Small intestine (tissue), 7 donors: Measurements from ENCODE around the gene NRXN3. TPM values are rescaled to one million over a fixed set of nuclear protein-coding genes. Genes with fewer than 3 reads are reported as not detected.

Source experiments
- DNase-seq, 2 donors: peaks; one replicate each; pipeline versions ENCODE4 v3.0.0 to v3.0.0-alpha.2; 2013
- FAIRE-seq: peaks from 2 replicates; lab custom pipeline; 2012; peaks lifted over from hg19 to GRCh38; lab: Jason Lieb, UNC
- H3K27ac ChIP-seq, 3 donors: one replicate each; pipeline ENCODE4 v1.5.1; 2013; ENCODE audit warnings: low read length in 2 of 3, mild to moderate bottlenecking in 2 of 3, control low read depth in 1 of 3, inconsistent platforms in 1 of 3, low read depth in 1 of 3, moderate library complexity in 1 of 3
- H3K27me3 ChIP-seq, 3 donors: one replicate each; pipeline ENCODE4 v1.6.1; 2013; ENCODE audit warnings: low read length in 3 of 3, inconsistent platforms in 1 of 3; ENCODE audit not compliant: control insufficient read depth in 3 of 3, insufficient read depth in 3 of 3
- H3K36me3 ChIP-seq, 3 donors: one replicate each; pipeline ENCODE4 v1.6.1; 2013; ENCODE audit warnings: low read length in 3 of 3, inconsistent platforms in 1 of 3, low read depth in 1 of 3, mild to moderate bottlenecking in 1 of 3, moderate library complexity in 1 of 3; ENCODE audit not compliant: control insufficient read depth in 3 of 3, insufficient read depth in 2 of 3
- H3K4me1 ChIP-seq, 3 donors: one replicate each; pipeline ENCODE4 v1.6.1; 2013; ENCODE audit warnings: low read length in 2 of 3, inconsistent platforms in 1 of 3, low read depth in 1 of 3, mild to moderate bottlenecking in 1 of 3, moderate library complexity in 1 of 3; ENCODE audit not compliant: control insufficient read depth in 3 of 3, insufficient read depth in 2 of 3
- H3K4me3 ChIP-seq, 3 donors: one replicate each; pipeline ENCODE4 v1.5.1; 2013; ENCODE audit warnings: low read length in 3 of 3, control low read depth in 1 of 3, inconsistent platforms in 1 of 3, low read depth in 1 of 3, mild to moderate bottlenecking in 1 of 3, moderate library complexity in 1 of 3
- H3K9me3 ChIP-seq, 2 donors: one replicate each; pipeline ENCODE4 v1.6.1; 2013; ENCODE audit warnings: low read depth in 1 of 2, low read length in 1 of 2; ENCODE audit not compliant: control insufficient read depth in 2 of 2, insufficient read depth in 1 of 2
- WGBS, 3 donors: extraction: QIAGEN DNeasy Blood & Tissue Kit; methylation state at CpG; one replicate each; pipeline ENCODE4 v1.1.7; 2013; 5-methylcytosine and 5-hydroxymethylcytosine counted together
- polyA plus RNA-seq, 4 donors: library from polyadenylated mRNA; stranded (reverse) in 3 of 4; unstranded in 1 of 4; fragments of 200-250 nt in 3 of 4; fragments of 120-200 nt in 1 of 4; gene quantifications; one replicate each; pipeline versions ENCODE4 v1.2.1 to v1.2.3, GENCODE V29; 2013
- donor health status: healthy with polysubstance abuse.
- donor health status: control.
- donor health status: control.
- donor health status: Bipolar disorder and iron deficiency.
- donor health status: healthy.

Gene NRXN3
- polyA plus RNA-seq, 4 donors = 2.3 TPM; not detected in 2

- Histone ChIP-seq H3K4me3 (no peak overlapping the region), H3K4me1 (no peaks in the 10 kb centered on the region), H3K27ac (no peak overlapping the region), H3K9me3 (no peaks in the 10 kb centered on the region), H3K36me3 (no peaks in the 10 kb centered on the region), H3K27me3 (no peaks in the 10 kb centered on the region)
- FAIRE-seq (no peak), DNase-seq (no peak)
- WGBS, 3 donors = 52 to 62% (median 60%) methylated on average over 2 of the region's 2 CpGs
Observed at GRCh38 chr14:78308079-78308478, 137.9 kb downstream of the NRXN3 start.

DNA sequence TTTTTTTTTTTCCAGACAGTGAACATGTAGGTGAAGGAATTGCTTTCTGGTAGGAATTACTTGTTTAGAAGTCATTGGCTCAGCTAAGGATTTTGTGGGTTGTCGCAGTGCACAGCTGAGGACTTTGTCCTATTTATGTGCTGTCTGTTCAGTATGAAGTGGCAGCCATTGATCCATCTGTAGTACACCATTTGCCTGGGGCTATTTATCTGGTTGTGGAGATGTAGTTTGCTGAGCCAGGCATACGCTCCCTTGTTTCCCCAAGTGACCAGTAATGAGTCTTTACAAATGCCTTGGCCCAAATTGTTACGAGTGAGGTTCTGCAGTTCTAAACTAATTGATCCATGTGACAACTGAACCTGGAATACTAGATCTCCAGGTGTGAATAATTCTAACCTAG lies 140.1 kb downstream of the NRXN3 start:
- 57 to 75% (median 70%) methylated on average over 3 of the region's 3 CpGs for WGBS, 3 donors
- DNase-seq = peak in 1 of 2 donors; percentile 5
- no peaks in the 10 kb centered on the region for H3K9me3 ChIP-seq
- H3K4me1 ChIP-seq = no peaks in the 10 kb centered on the region
- H3K4me3 ChIP-seq = no peak overlapping the region
- no peaks in the 10 kb centered on the region for H3K27me3 ChIP-seq
- no peak for FAIRE-seq
- H3K27ac ChIP-seq = no peak overlapping the region
- H3K36me3 ChIP-seq = no peaks in the 10 kb centered on the region

DNA sequence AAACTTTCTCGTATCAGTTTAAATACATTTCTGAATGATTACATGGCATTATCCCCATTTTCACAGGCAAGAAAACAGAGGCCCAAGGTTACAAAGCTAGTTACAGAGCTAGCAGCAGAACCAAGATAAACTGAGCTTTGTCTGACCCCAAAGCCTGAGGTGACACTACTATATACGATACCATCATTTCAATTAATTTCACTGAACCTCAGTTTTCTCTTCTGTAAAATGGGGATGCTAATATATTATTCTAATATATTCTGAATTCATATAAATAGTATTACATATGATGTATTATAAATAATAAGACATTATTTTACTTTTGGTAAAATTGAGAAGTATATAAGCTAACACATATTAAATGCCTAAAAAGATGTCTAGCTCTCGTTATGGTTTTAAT lies 143.3 kb downstream of the NRXN3 start:
- Histone ChIP-seq H3K27me3 (no peaks in the 10 kb centered on the region), H3K9me3 (no peaks in the 10 kb centered on the region), H3K27ac (no peak overlapping the region), H3K36me3 (no peaks in the 10 kb centered on the region), H3K4me3 (no peak overlapping the region), H3K4me1 (no peaks in the 10 kb centered on the region)
- 78 to 80% (median 79%) methylated on average over 3 of the region's 3 CpGs for WGBS, 3 donors
- FAIRE-seq = no peak
- no peak for DNase-seq

GRCh38 chr14:78314484-78314883 lies 144.3 kb downstream of the NRXN3 start:
- H3K4me1 ChIP-seq = no peaks in the 10 kb centered on the region
- H3K4me3 ChIP-seq = no peak overlapping the region
- 76 to 85% (median 83%) methylated on average over 4 of the region's 4 CpGs for WGBS, 3 donors
- H3K9me3 ChIP-seq = no peaks in the 10 kb centered on the region
- DNase-seq (no peak), FAIRE-seq (no peak)
- H3K27me3 ChIP-seq = no peaks in the 10 kb centered on the region
- H3K36me3 ChIP-seq = no peaks in the 10 kb centered on the region
- no peak overlapping the region for H3K27ac ChIP-seq

GRCh38 chr14:78316052-78316451 lies 145.9 kb downstream of the NRXN3 start:
- WGBS, 3 donors = 32 to 43% (median 33%) methylated on average over 1 of the region's 1 CpG
- FAIRE-seq (no peak), DNase-seq (no peak)
- H3K36me3 ChIP-seq = no peaks in the 10 kb centered on the region
- H3K4me3 ChIP-seq = no peak overlapping the region
- H3K4me1 ChIP-seq = no peaks in the 10 kb centered on the region
- peaks cover 0 to 3% (median 0%) of the 10 kb centered on the region in 3 donors for H3K27me3 ChIP-seq
- no peaks in the 10 kb centered on the region for H3K9me3 ChIP-seq
- no peak overlapping the region for H3K27ac ChIP-seq

GRCh38 chr14:78316786-78317185 lies 146.6 kb downstream of the NRXN3 start:
- no peak overlapping the region for H3K27ac ChIP-seq
- FAIRE-seq (no peak), DNase-seq (no peak)
- 53 to 74% (median 63%) methylated on average over 3 of the region's 3 CpGs for WGBS, 3 donors
- H3K36me3 ChIP-seq = no peaks in the 10 kb centered on the region
- peaks cover 0 to 3% (median 0%) of the 10 kb centered on the region in 3 donors for H3K27me3 ChIP-seq
- no peaks in the 10 kb centered on the region for H3K9me3 ChIP-seq
- no peak overlapping the region for H3K4me3 ChIP-seq
- H3K4me1 ChIP-seq = no peaks in the 10 kb centered on the region

DNA sequence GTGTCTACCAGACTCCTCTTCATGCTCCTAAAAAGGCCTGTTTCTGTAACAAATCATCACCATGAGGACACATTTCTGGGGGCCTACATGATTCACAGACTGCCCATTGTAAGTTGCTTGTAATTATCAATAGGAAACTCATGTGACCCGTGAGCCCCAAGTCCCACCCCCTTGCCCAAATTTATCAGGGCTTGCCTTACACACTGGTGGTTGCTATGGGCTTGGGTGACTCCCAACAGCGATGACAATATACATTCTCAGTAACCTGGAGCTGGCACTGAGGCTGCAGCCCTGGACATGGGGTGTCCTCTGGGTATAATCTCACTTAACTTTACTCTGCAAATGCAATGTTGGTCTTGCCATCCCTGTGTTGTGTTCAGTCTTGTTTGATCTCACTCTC lies 149.2 kb downstream of the NRXN3 start:
- FAIRE-seq (no peak), DNase-seq (no peak)
- 68 to 85% (median 76%) methylated on average over 2 of the region's 2 CpGs for WGBS, 3 donors

GRCh38 chr14:78319887-78320635 lies 149.9 kb downstream of the NRXN3 start:
- DNase-seq = no peak
- Histone ChIP-seq H3K36me3 (no peaks in the 10 kb centered on the region), H3K4me1 (no peaks in the 10 kb centered on the region), H3K27me3 (peaks cover 0 to 3% (median 2%) of the 10 kb centered on the region in 3 donors), H3K9me3 (no peaks in the 10 kb centered on the region), H3K27ac (no peak overlapping the region), H3K4me3 (no peak overlapping the region)
- WGBS, 3 donors = 21 to 31% (median 30%) methylated on average over 12 of the region's 12 CpGs
- FAIRE-seq = no peak

More for the DNA sequence above, 149.2 kb downstream of the NRXN3 start:
- Histone ChIP-seq H3K36me3 (no peaks in the 10 kb centered on the region), H3K4me1 (no peaks in the 10 kb centered on the region), H3K9me3 (no peaks in the 10 kb centered on the region), H3K4me3 (no peak overlapping the region), H3K27ac (no peak overlapping the region), H3K27me3 (peaks cover 0 to 3% (median 2%) of the 10 kb centered on the region in 3 donors)
